Measurements from ENCODE around the gene ASTL.

DNA sequence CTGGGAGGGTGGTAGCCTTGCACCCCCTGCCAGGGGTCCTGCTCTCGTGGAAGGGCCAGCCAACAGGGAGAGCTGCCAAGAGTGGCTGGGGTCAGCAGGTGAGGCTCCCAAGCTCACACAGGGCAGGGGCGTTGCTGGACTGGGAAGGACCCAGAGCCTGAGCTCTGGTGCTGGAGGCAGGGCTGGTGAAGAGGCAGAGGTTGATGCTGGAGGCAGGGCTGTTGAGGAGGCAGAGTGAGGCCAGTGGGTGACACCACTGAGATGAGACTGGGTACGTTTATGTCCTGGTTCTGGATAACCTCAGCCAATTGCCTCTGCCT lies 29.0 kb downstream of the ASTL start:
- TF ChIP-seq, protein P1, sequence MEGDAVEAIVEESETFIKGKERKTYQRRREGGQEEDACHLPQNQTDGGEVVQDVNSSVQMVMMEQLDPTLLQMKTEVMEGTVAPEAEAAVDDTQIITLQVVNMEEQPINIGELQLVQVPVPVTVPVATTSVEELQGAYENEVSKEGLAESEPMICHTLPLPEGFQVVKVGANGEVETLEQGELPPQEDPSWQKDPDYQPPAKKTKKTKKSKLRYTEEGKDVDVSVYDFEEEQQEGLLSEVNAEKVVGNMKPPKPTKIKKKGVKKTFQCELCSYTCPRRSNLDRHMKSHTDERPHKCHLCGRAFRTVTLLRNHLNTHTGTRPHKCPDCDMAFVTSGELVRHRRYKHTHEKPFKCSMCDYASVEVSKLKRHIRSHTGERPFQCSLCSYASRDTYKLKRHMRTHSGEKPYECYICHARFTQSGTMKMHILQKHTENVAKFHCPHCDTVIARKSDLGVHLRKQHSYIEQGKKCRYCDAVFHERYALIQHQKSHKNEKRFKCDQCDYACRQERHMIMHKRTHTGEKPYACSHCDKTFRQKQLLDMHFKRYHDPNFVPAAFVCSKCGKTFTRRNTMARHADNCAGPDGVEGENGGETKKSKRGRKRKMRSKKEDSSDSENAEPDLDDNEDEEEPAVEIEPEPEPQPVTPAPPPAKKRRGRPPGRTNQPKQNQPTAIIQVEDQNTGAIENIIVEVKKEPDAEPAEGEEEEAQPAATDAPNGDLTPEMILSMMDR (IDR thresholded peaks at IDR 0.05), result no peak
- TF ChIP-seq EZH2phosphoT487 (IDR thresholded peaks at IDR 0.05), result no peak
- no peak for TF ChIP-seq EZH2 (IDR thresholded peaks at IDR 0.05)

Data from neural progenitor cell (in vitro differentiated cells).